ENCODE results near the gene XPO6.

The XPO6 gene

DNA sequence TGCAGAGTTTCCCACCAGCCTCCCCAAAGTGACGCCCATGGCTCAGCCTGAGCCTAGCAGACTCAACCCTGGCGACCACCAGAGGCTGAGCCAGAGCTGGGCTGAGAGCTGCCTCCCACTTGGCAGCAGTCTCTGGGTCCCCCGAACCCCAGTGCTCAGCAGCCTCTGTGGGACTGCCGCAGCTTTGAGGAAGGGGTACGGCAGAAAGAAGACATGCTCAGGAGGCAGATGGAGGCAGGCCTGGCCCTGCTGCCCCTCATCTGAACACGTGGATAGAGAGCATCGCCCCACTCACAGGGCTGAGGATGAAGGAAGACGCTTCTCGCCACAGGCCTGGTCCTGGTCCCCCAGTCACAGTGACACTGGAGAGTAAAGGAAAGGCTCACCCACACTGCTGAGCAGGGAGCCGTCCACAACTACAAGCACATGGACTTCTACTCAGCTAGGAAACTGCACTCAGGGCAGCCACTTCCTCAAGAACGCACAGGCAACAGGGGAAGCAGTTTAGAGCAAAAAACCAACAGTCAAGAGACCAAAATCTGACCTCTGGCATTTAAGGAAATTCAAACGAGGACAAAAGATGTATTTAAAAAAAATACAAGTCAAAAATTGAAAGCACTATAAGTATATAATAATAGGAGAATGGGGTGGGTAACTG, 103.0 kb downstream of the XPO6 start:
- no peak for DNase-seq (ENCODE audit: low read depth)
- TF ChIP-seq, protein P1, sequence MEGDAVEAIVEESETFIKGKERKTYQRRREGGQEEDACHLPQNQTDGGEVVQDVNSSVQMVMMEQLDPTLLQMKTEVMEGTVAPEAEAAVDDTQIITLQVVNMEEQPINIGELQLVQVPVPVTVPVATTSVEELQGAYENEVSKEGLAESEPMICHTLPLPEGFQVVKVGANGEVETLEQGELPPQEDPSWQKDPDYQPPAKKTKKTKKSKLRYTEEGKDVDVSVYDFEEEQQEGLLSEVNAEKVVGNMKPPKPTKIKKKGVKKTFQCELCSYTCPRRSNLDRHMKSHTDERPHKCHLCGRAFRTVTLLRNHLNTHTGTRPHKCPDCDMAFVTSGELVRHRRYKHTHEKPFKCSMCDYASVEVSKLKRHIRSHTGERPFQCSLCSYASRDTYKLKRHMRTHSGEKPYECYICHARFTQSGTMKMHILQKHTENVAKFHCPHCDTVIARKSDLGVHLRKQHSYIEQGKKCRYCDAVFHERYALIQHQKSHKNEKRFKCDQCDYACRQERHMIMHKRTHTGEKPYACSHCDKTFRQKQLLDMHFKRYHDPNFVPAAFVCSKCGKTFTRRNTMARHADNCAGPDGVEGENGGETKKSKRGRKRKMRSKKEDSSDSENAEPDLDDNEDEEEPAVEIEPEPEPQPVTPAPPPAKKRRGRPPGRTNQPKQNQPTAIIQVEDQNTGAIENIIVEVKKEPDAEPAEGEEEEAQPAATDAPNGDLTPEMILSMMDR (IDR thresholded peaks at IDR 0.05; ENCODE audit: low read depth, low read length, missing control alignments), result no peak
- in situ Hi-C loops (cut with HindIII; ENCODE audit: low sequenced_read_pairs), result no loop called here
- H3K4me3 ChIP-seq (ENCODE audit: low read depth, low read length), result no peak overlapping the region

DNA sequence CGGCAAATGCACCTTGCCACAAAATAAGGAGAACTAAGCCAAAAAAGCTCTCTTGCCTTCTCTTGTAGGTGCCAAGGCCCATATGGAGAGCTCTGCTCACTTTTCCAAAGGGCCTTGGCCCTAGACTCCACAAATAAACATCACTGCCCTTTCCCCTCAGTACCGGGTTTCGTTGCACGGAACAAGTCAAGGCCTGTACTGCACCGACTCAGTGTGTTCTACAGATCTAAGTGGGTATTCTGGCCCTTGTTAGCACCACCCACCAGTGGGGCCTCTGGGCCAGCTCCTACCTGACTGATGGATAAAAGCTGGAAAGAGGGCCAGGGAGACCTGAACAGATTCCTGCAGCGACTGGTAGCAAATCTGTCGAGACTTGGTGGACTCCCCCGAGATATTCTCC, 104.5 kb downstream of the XPO6 start:
- no peak for DNase-seq (ENCODE audit: low read depth)
- in situ Hi-C loops (cut with HindIII; ENCODE audit: low sequenced_read_pairs), result no loop called here
- TF ChIP-seq, protein P1 (IDR thresholded peaks at IDR 0.05; ENCODE audit: low read depth, low read length, missing control alignments), result no peak
- no peak overlapping the region for H3K4me3 ChIP-seq (ENCODE audit: low read depth, low read length)

DNA sequence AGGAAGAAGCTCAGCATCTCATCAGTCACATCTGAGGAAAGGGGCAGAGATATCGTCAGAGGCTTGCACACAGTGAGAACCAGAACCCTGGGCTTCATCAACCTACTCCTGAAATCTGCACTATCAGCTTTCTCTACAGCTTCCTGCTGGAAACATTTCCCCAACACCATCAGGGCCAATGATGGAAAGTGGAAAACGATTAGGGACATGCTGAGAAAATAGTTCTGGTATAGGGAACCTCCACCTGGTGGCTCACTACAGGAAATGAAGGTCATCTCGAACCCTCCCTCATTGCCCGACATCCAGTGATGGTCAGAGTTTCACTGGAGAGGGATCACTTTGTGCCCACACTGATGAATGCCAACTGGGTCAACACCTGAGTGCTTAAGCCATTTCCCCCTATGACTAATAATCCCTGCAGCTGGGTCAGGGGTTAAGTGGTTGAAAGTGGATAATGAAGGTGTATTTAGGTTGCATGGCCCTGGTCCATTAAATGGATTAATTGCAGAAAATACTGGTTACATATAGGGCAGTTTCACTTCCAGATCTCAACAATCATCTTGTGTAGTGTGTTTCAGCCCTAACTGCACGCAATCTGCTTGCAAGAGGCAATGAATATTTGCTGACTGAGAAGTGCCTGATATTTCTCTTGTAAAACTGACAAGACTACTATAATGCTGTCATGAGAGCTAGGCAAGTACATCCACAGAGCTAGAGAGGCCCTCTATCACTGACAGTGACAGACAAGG, 105.1 kb downstream of the XPO6 start:
- TF ChIP-seq, protein P1 (IDR thresholded peaks at IDR 0.05; ENCODE audit: low read depth, low read length, missing control alignments), result no peak
- no peak for DNase-seq (ENCODE audit: low read depth)
- H3K4me3 ChIP-seq (ENCODE audit: low read depth, low read length), result no peak overlapping the region
- in situ Hi-C loops (cut with HindIII; ENCODE audit: low sequenced_read_pairs), result no loop called here

DNA sequence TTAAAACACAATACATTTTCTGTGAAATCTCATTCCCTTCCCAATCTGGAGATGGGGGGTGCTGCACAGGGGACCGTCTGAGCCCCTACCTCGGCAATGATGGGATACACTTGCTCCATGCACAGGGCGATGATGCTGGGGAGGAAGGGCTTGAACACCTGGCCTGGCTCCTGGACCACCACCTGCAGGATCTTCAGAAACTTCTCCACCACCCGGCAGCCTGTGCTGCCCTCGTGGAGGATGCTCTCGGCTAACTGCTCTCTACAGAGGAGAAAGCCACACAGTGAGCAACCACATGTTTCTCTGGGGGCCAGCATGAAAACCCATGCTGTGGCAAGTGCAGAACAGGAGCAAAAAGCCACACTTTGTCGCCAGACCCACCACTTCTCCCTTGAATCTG, 105.8 kb downstream of the XPO6 start:
- TF ChIP-seq, protein P1 (IDR thresholded peaks at IDR 0.05; ENCODE audit: low read depth, low read length, missing control alignments), result no peak
- no peak overlapping the region for H3K4me3 ChIP-seq (ENCODE audit: low read depth, low read length)
- in situ Hi-C loops (cut with HindIII; ENCODE audit: low sequenced_read_pairs), result no loop called here
- DNase-seq (ENCODE audit: low read depth), result no peak

DNA sequence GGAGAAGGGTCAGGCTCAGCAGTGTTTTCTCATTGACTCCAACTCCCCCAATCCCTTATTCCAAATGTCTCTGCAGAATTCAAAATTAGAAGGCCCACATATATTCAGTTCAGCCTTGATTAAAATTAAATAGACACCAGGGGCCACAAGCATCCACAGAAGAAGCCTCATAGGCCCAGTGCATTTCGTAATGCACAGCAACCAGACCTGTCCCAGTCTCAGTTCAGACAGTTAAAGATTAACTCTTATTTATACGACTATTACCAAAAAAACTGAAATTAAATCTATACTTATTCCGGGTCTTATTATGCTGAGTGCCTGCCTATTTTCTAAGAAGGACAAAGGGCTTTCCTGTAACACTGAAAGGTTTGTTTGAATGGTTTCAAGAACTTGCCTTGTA, 106.5 kb downstream of the XPO6 start:
- DNase-seq (ENCODE audit: low read depth), result no peak
- no peak overlapping the region for H3K4me3 ChIP-seq (ENCODE audit: low read depth, low read length)
- TF ChIP-seq, protein P1 (IDR thresholded peaks at IDR 0.05; ENCODE audit: low read depth, low read length, missing control alignments), result no peak
- in situ Hi-C loops (cut with HindIII; ENCODE audit: low sequenced_read_pairs), result no loop called here

DNA sequence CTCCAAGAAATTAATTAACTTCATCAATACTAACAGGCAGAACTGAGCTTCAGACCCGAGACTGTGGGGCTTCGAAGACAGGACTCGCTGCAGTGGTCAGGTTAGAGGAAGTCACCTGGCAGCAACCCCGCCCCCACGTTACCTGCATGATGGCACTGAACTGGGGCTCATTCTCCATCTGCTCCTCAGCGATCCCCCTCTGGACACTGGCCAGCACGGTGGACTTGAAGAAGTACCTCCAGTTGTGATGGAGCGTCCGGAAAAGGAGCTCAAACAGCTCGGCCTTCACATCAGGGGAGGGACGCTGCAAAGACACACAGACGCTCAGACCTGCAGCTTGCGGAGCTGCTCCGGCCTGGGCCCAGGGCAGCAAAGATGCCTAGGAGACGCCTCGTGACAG, 107.4 kb downstream of the XPO6 start:
- DNase-seq (ENCODE audit: low read depth), result no peak
- H3K4me3 ChIP-seq (ENCODE audit: low read depth, low read length), result no peak overlapping the region
- TF ChIP-seq, protein P1 (IDR thresholded peaks at IDR 0.05; ENCODE audit: low read depth, low read length, missing control alignments), result no peak
- in situ Hi-C loops (cut with HindIII; ENCODE audit: low sequenced_read_pairs), result no loop called here

Data from astrocyte of the cerebellum (primary cell).